Breast epithelium (tissue), 3 donors: ENCODE results near the gene OR6Y1. TPM values are rescaled to one million over a fixed set of nuclear protein-coding genes. Genes with fewer than 3 reads are reported as not detected.

ENCODE experiments used
- total RNA-seq, 3 donors: library from RNA; depleted of rRNA; stranded (reverse); fragments of >200 nt; gene quantifications; one replicate each; pipeline ENCODE4 v1.1.0, GENCODE V29; 2016

The OR6Y1 gene
- total RNA-seq, 3 donors from 2014 or later: not detected

Other genes starting within 250 kb of the OR6Y1 start
- gene CD1B, start 222.9 kb downstream of the OR6Y1 start, total RNA-seq: not detected
- 1 to 10 TPM in 1 of 3 donors, under 1 TPM in 1, not detected in 1; 0.64 to 1.2 TPM for gene CD1E, start 200.5 kb downstream of the OR6Y1 start, total RNA-seq
- gene OR10T2, start 154.9 kb downstream of the OR6Y1 start, total RNA-seq: not detected
- not detected for gene OR10K2, start 128.2 kb downstream of the OR6Y1 start, total RNA-seq
- gene OR10K1, start 92.6 kb downstream of the OR6Y1 start, total RNA-seq: not detected
- gene OR10R2, start 82.2 kb downstream of the OR6Y1 start, total RNA-seq: not detected
- gene OR6P1, start 16.2 kb upstream of the OR6Y1 start, total RNA-seq: not detected
- not detected for gene OR10X1, start 25.5 kb upstream of the OR6Y1 start, total RNA-seq
- gene OR10Z1, start 50.9 kb upstream of the OR6Y1 start, total RNA-seq: not detected
- gene SPTA1, start 132.3 kb upstream of the OR6Y1 start, total RNA-seq: under 1 TPM; under 0.01 to 0.33 (median 0.15) TPM
- gene OR6K2, start 146.2 kb upstream of the OR6Y1 start, total RNA-seq: not detected
- not detected for gene OR6K3, start 166.3 kb upstream of the OR6Y1 start, total RNA-seq
- not detected for gene OR6K6, start 200.3 kb upstream of the OR6Y1 start, total RNA-seq
- not detected for gene OR6N1, start 217.8 kb upstream of the OR6Y1 start, total RNA-seq
- gene OR6N2, start 226.8 kb upstream of the OR6Y1 start, total RNA-seq: not detected